ENCODE measurements around the gene RBM20.

The RBM20 gene

DNA sequence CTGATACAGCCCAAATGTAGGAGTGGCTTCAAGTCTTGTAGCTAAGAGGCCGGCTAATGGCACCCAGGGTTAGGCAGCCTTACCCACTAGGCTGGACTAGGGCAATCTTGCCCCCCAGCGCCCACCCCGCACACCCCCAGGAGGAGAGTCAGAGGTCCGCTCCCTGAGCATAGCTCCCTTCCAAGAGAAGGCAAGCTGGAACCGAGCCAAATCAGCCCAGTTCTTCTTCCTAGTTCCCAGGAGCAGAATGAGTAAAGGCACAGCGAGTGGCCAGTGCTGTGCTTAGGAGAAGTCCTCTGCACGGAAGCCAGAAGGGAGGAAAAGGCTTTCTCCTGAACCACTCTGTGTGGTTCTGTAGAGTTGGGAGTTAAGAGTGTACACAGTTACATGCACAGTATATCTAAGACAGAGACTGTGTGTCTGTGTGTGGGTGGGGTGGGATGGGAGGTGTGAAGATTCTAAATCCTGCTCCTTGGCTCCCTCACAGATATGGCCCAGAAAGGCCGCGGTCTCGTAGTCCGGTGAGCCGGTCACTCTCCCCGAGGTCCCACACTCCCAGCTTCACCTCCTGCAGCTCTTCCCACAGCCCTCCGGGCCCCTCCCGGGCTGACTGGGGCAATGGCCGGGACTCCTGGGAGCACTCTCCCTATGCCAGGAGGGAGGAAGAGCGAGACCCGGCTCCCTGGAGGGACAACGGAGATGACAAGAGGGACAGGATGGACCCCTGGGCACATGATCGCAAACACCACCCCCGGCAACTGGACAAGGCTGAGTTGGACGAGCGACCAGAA lies 167.8 kb downstream of the RBM20 start:
- DNase-seq (ENCODE audit: low spot score) = no peak

DNA sequence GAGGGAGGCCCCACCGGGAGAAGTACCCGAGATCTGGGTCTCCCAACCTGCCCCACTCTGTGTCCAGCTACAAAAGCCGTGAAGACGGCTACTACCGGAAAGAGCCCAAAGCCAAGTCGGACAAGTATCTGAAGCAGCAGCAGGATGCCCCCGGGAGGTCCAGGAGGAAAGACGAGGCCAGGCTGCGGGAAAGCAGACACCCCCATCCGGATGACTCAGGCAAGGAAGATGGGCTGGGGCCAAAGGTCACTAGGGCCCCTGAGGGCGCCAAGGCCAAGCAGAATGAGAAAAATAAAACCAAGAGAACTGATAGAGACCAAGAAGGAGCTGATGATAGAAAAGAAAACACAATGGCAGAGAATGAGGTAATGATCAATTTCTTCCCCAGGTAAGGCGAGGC lies 168.4 kb downstream of the RBM20 start:
- DNase-seq (ENCODE audit: low spot score) = no peak

DNA sequence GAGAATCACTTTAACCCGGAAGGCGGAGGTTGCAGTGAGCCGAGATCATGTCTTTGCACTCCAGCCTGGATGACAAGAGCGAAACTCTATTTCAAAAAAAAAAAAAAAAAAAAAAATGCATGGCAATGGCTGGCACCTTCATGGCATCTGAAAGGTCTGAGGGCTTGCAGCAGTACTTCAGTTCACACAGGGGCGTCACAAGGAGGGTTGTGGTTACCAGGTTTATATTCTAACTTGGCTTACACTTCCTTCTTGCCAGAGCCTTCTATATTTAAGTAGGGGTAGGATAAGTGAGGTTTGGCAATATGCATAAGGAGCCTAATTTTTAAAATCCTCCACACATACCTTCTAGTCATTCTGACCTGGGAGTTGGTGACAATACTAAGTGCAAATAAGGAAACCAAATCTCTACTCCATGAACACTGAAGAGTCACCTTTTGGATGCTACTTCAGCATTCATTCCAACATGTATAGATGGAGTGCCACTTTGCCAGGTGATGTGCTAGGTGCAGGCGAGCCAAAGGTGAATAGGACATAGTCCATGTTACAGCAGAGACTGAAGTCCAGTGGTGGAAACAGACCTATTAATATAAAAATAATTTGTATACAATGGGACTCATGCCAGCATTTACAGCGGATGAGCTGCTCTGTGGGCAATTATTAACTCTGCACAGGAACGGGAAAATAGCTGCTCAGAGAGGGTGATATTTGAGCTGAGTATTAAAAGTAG lies 169.8 kb downstream of the RBM20 start:
- DNase-seq (ENCODE audit: low spot score) = no peak

DNA sequence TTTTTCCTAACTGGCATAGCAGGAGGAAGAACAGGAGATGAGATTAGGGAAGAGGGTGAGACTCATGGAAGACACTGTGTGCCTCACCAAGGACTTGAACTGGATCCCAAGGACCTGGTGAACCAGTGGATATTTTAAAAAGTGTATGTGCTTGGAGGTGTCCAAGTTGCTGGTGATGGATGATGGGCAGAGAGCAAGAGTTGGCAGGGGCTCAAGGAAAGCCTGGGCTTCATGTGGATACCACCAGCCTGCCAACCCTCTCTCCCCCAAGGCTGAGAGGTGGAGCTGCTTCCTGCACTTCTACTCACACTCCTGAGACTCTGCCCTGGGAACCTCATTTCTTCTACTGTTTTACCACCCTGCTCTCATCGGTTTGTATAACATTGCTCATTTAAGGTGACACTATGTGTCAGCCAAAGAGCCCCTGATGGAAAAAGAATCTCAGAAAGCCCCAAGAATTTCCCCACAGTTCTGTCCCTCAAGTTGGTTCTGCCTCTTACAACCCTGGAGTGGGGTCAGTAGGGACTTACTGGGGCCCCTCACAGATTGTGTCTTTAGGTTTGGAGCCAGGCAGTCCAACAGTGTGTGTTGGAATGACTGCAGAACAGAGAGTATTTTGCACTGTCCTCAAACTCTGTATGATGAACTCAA lies 171.3 kb downstream of the RBM20 start:
- no peak for DNase-seq (ENCODE audit: low spot score)

DNA sequence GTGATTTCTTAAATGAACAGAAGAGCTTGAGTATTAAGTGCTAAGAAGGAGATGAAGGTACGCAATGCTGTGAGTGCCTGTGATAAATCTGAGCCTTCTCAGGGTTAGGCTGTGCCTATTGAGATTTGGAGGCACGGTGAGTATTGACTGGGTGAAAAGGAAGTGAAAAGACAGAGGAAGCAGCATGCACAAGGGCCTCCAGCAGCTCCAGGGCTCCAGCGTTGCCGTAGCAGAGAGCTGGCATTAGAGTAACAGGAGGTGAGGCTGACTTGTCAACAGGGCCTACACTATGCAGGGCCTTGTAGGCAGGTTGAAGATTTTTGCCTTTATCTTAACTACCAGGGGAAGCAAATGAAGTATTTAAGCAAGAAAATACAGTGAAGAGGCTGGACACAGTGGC lies 173.5 kb downstream of the RBM20 start:
- DNase-seq (ENCODE audit: low spot score) = no peak

DNA sequence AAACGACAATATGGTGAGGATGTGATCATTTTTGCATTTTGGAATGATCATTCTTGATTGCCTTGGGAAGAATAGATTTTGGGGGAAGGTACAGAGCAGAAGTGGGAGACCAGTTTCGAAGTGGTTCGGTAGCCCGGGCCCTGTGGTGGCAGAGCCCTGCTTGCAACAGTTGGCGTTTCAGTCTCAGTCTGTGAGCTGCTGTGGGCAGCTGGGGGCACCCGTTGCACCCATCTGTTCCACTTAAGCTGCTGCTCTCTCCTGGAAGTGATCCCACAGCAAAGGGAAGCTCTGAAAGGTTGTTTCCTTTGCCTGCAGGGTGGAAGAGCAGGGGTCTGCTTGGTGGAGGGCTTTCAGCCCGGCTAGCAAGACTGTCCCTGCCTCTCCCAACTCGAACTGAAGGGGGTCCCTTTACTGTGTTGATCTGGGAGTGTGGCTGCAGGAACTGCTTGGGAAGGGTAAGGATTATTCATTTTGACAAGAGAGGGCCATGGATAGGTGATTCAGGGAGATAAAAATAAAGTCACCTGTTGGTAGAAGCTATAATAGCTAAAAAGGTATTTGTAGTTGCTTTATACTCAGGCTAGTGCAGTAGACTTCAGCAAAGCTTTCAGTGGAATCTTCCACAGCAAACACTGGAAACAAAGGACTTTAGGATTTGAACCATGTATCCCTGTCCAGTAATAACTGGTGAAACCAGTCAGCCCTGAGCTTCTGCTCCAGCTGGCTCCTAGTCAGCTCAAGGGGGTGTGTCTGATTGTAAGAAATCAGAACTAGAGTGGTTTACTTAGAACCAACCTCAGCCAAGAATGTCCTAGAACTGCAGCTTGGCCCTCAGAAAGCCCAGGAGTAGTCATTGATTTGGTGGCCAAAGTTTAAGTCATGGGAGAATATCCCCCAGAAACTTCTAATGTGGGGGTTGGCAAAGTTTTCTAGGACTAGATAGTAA lies 174.4 kb downstream of the RBM20 start:
- DNase-seq (ENCODE audit: low spot score) = no peak

DNA sequence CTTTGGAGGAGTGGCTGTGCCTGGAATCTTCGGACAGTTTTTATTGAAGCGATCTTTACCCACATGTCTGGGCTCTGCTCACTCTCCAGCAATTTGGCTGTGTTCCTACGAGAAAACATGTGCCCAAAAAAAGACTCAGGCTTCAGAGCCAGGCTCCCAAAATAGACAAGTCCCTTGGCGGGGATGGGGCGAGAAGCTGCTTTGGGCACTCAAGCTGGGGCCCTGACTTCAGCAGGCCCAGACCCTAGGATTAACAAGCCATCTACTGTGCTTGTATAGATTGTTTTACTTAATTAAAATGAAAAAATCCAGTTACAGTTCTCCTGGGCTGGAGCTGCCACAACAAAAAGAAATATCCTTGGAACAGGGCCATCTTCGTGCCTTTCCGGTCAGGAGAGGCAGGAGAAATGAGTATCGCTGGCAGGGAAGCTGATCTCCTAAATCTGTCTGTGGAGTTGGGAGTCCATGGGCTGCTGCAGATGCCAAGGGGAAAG lies 176.2 kb downstream of the RBM20 start:
- no peak for DNase-seq (ENCODE audit: low spot score)

DNA sequence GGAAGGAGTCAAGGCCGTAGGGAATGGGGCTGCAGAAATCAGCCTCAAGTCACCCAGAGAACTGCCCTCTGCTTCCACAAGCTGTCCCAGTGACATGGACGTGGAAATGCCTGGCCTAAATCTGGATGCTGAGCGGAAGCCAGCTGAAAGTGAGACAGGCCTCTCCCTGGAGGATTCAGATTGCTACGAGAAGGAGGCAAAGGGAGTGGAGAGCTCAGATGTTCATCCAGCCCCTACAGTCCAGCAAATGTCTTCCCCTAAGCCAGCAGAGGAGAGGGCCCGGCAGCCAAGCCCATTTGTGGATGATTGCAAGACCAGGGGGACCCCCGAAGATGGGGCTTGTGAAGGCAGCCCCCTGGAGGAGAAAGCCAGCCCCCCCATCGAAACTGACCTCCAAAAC lies 177.4 kb downstream of the RBM20 start:
- DNase-seq (ENCODE audit: low spot score) = no peak

DNA sequence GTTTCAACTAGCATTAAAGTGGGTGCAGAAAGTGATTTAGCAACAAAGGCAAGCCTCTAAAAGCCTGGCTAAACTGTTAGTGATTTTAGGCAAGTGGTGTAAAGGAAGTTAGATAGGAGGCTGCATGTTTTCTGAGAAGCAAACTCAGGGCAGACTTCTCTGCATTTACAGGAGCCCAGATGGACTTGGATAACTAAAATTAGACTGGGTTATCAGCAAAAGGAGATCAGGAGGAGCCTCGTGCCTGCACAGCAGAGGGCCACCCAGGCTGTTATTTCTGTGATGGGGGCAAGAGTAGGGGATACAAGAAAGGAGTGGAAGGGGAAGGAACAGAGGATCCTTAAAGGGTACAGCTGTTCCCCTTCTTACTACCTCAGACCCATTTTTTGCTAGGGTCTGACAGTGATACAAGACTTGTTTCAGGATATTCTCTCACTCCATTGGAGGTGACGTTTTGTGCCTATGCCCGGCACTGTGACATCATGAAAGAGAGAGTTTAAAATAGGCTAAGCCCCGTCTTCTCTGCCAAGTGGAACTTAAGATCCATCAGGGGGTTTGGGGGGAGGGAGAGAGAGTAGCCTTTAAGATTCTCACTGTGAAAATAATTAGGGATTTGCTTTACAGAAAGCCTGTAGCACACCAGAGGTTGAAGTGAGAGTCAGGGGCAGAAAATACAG lies 178.0 kb downstream of the RBM20 start:
- DNase-seq (ENCODE audit: low spot score) = no peak

DNA sequence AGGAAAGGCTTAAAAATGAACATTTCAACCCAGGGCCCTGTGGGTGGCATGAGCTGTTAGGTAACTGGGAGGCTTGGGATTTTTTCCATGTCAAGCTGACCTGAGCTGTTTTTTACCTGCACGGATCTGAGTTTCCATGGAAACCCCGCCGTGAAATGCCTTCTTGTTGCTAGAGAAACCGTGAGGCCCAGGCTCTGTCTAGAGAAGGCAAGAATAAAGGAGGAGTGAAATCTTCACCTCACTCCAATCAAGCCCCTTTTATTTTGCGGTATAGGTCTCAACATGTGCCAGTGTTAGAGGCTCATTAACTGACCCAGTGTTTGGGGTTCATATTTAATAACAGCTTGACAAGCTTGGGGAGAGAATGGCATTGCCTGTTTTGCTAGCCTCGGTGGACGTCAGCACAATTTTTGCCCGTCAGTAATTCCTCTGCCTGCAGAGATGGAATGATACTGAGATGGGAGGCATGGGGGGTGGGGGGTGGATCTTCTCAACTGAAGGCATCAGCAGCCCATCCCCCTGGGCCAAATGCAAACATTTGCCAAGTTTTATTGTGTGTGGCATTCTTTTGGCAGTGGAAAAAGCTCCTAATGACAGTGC lies 178.7 kb downstream of the RBM20 start:
- DNase-seq (ENCODE audit: low spot score) = peak; percentile 74

DNA sequence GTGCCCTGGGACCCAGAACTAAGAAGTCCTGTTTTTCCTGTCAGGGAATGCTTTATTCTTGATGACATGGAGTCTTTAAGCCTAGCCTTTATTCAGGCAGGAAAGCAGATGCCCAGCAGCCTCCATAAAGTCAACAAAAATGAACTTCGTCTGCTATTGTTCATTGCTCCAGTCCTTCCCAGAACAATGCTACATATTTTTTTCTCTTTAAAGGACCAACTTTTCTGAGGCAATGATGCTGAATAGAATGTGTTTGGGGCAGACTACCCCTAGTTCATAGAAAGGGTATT lies 180.0 kb downstream of the RBM20 start:
- no peak for DNase-seq (ENCODE audit: low spot score)

DNA sequence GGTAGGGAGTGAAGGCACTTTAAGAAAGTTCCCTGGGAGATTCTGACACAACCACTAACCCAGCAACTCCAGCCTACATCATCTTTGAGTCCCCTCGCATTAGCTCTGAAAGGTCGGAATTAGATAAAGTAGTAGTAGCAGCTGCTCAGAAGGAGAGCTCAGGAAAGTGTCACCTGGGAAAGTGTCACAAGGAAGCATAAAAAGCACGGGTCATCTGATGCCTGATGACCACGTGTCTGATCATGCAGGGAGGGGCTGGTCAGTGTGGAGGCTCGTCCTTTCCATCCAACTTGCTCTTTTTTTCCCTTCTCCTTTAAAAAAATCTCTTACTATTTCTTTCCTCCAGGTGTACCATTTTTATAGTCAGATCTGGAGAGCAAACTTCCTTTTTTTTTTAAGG lies 180.5 kb downstream of the RBM20 start:
- DNase-seq (ENCODE audit: low spot score) = no peak

DNA sequence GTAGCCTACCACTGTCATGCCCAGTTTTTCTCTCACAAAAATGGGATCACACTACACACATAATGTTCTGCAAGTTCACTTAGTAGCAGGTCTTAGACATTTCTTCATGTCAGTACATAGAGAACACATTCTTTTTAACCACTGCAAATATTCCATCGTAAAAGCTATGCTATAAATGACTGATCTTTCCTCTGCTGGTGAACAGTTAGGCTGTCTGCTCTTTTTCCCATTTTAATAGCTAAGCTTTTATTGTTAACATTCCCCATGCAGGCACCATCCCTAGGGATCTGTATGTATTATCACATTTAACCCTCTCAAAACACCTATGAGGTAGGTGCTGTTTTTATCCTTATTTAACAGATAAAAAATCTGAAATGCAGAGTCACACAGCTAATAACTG lies 181.4 kb downstream of the RBM20 start:
- no peak for DNase-seq (ENCODE audit: low spot score)

DNA sequence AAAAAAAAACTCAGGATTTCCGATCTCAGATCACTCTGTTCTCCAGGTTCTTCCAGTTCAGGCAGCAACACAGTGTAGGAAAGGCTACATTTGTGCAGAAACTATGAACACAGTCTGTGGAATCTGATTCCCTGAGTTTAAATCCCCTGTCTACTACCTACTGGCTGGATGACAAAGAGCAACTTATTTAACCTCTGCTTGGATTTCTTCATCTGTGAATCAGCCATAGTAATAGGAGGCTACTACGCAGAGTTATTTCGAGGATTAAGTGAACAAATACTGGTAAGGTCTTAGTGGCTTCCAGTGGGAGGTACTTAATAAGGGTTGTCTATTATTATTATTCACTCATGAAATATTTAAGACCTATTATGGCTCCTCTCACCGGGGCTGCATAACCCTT lies 183.3 kb downstream of the RBM20 start:
- DNase-seq (ENCODE audit: low spot score) = no peak

DNA sequence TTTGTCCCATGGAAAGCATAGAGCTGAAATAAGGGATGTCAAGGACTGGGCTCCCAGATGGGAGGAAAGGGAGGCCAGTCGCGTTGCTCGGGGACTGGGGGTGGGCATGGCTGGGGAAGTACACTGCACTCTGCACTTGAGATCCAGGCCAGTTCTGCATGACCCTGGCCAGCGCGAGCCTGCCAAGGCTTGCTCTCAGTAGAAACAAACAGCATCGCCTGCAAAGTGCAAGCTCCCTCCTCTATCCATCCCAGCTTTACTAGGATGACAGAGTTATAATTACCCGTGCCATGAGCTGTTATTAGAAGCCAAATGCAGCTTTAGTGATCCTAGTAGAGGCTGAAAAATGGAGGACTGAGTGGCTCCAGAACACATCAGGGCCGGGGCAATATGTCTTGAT lies 183.7 kb downstream of the RBM20 start:
- DNase-seq (ENCODE audit: low spot score) = no peak

DNA sequence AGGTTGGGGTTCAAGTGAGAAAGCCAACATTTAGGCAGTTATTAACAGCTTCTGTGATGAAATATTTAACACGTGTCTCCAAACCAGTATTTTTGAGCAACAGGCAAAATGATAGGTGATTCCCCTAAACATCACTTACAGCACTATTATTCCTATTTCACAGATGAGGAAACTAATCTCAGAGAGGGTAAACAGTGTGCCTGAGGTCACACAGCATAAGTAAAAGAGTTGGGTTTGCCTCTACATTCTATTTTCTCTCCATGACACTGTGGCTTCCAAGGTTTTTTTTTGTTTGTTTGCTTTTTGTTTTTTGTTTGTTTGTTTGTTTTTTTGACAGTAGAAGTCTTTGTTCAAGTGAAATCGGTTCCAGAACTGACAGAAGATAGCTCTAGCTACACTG lies 184.4 kb downstream of the RBM20 start:
- no peak for DNase-seq (ENCODE audit: low spot score)

DNA sequence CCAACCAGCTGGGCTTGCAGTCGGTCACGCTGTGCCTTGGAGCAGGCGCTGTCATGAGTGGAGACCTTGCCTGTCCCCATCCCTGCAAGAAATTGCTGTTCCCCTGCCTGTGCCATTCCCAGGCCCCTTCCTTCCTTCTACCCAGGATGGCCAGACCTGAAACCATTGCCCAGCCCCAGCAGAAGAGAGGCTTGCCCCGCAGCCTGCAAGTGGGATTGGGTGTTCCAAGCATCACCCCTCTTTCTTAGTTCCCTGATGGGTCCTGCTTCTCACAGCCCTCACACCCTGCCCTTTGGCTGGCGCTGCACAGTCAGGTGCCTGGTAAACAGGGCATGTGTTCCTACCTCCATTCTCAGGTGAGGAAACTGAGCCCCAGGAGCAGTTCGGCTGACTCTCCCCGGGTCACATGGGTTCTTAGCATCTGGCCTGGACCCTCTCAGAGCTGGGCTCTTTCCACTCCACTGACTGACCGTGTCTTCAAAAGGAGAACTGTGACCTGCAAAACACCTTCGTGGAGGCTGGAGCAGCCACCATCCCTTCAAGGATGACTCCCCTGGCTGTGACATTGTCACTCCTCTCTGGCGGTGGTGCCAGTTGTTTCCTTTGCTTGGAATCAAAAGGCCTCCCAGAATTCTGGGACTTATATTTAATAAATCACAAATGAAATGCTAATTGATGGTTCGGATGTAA lies 185.7 kb downstream of the RBM20 start:
- DNase-seq (ENCODE audit: low spot score) = no peak

DNA sequence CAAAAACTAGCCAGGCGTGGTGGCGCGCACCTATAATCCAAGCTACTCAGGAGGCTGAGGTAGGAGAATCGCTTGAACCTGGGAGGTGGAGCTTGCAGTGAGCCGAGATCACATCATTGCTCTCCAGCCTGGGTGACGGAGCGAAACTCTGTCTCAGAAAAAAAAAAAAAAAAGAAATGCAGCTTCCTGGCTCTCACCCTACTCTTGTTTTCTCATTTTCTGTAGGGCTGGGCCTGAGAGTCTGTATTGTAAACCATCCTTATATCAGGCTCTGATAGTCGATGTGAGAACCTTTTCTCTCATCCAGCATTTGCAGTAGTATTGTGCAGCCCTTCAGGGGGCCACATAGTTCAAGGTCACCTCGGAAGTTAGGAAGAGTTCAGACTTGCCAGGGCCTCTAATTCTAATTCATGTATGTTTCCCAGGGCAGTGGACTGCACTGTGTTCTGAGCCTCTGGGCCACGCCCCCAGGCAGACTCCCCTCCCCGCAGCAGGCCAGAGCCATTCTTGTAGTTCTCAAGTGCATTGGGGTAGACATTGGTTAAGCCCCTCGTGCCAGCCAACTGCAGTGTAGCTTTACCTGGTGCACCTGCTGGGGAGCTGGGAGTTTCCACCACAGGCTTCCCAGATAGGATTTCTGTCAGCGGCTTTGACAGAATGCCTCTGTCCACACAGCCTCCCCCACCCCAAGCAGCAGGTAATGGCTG lies 189.3 kb downstream of the RBM20 start:
- DNase-seq (ENCODE audit: low spot score) = no peak

DNA sequence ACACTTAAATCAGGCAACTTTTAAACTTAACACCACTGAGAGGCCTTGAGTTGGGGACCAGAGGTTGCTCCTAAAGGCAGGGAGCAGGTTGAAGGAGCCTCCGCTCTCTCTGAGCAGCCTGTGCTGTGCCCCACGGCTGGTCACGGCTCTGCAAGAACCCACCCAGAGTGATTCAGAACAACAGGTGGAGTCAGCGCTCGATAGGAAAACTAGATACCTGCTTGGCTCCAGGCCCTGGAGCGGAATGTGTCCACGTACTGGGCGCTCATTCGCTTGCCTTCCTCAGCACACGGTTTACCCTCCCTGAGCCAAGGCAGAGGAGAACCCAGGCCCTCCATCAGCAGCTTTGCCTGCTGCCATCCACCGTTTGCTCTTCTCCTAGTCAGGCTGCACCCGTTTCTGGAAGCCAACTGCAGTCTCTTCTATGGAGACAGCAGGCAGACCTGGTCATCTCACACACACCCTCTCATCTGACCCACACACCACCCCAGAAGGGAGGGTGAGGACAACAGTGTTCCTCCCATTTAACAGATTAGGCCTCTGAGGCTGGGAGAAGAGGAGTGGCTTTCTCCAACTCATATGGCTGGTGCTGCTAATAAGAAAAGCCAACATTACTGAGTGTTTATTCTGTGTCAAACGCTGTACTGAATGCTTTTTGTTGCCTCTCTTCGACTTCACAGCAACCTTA lies 189.9 kb downstream of the RBM20 start:
- no peak for DNase-seq (ENCODE audit: low spot score)
